IMR-90 (cell line): ENCODE measurements around the gene EML6. TPM values are rescaled to one million over a fixed set of nuclear protein-coding genes. Genes with fewer than 3 reads are reported as not detected.

Source experiments
- ATAC-seq: fragments of 200-7000 bp; cut with Tn5 transposase; 2 replicates; pipeline ENCODE4 v1.9.1; 2020; ENCODE audit warnings: low read depth, mild to moderate bottlenecking, moderate library complexity
- BruUV-seq: library from RNA; stranded (reverse); fragments of 400-500 nt; replicated peaks from 2 replicates; lab custom pipeline; 2021; lab: Mats Ljungman, UMichigan
- CTCF ChIA-PET: fragments of 300-600 bp; formaldehyde crosslinking; extraction: SDS; loops from one replicate; lab custom pipeline; 2021; ENCODE audit warnings: antibody characterized with exemption; lab: Yijun Ruan, JAX
- POLR2A ChIA-PET: fragments of 300-600 bp; sonication (Branson Sonifier 250); formaldehyde crosslinking; loops from one replicate; lab custom pipeline; 2022; ENCODE audit warnings: antibody characterized with exemption; ENCODE audit not compliant: unreplicated experiment; lab: Charles Lee
- DNase-seq: peaks from one replicate; pipeline ENCODE4 v3.0.0; 2013
- H2AFZ ChIP-seq: replicated peaks from 2 replicates; pipeline ENCODE3; 2013; ENCODE audit warnings: low read length, mild to moderate bottlenecking; ENCODE audit not compliant: poor library complexity
- H2AK5ac ChIP-seq: 2 replicates; pipeline ENCODE4 v1.6.1; 2013; ENCODE audit warnings: low read depth, low read length, inconsistent platforms
- H2AK9ac ChIP-seq: replicated peaks from 2 replicates; pipeline ENCODE3; 2013; ENCODE audit warnings: mild to moderate bottlenecking, low read depth, low read length, moderate library complexity; ENCODE audit not compliant: poor library complexity
- H2BK120ac ChIP-seq: 2 replicates; pipeline ENCODE4 v1.6.1; 2013; ENCODE audit warnings: low read depth, low read length, inconsistent platforms
- H2BK15ac ChIP-seq: 3 replicates; pipeline ENCODE4 v1.6.1; 2013; ENCODE audit warnings: low read depth, low read length, inconsistent platforms
- H2BK20ac ChIP-seq: 2 replicates; pipeline ENCODE4 v1.6.1; 2013; ENCODE audit warnings: low read depth, mild to moderate bottlenecking, inconsistent platforms, low read length, moderate library complexity
- H2BK5ac ChIP-seq: 2 replicates; pipeline ENCODE4 v1.6.1; 2013; ENCODE audit warnings: mild to moderate bottlenecking, low read depth, low read length, inconsistent platforms; ENCODE audit not compliant: poor library complexity, severe bottlenecking
- H3K14ac ChIP-seq: replicated peaks from 2 replicates; pipeline ENCODE4 v1.6.1; 2013; ENCODE audit warnings: low read depth, low read length, inconsistent platforms
- H3K18ac ChIP-seq: 2 replicates; pipeline ENCODE4 v1.6.1; 2013; ENCODE audit warnings: low read depth, low read length, control low read depth
- H3K23ac ChIP-seq: 2 replicates; pipeline ENCODE4 v1.6.1; 2013; ENCODE audit warnings: low read depth, low read length, inconsistent platforms
- H3K27ac ChIP-seq: 2 replicates; pipeline ENCODE4 v1.5.1; 2013; ENCODE audit warnings: mild to moderate bottlenecking, control low read depth, low read length; ENCODE audit not compliant: insufficient read depth
- H3K27me3 ChIP-seq: 2 replicates; pipeline ENCODE4 v1.6.1; 2013; ENCODE audit warnings: low read length; ENCODE audit not compliant: control insufficient read depth, insufficient read depth
- H3K36me3 ChIP-seq: 2 replicates; pipeline ENCODE4 v1.6.1; 2013; ENCODE audit warnings: low read length, mixed read lengths; ENCODE audit not compliant: control insufficient read depth, insufficient read depth
- H3K4ac ChIP-seq: 2 replicates; pipeline ENCODE4 v1.6.1; 2013; ENCODE audit warnings: low read depth, low read length, inconsistent platforms
- H3K4me1 ChIP-seq: 2 replicates; pipeline ENCODE4 v1.6.1; 2013; ENCODE audit warnings: low read length, mixed read lengths; ENCODE audit not compliant: control insufficient read depth, insufficient read depth
- H3K4me2 ChIP-seq: 2 replicates; pipeline ENCODE4 v1.6.1; 2013; ENCODE audit warnings: low read depth, mild to moderate bottlenecking, control low read depth, low read length, moderate library complexity
- H3K4me3 ChIP-seq: 2 replicates; pipeline ENCODE4 v1.5.1; 2013; ENCODE audit warnings: low read depth, mild to moderate bottlenecking, control low read depth, low read length, moderate library complexity; ENCODE audit not compliant: insufficient read depth
- H3K56ac ChIP-seq: 2 replicates; pipeline ENCODE4 v1.6.1; 2013; ENCODE audit warnings: low read length, inconsistent platforms; ENCODE audit not compliant: insufficient read depth; ENCODE audit errors: extremely low read depth
- H3K79me1 ChIP-seq, 2 experiments: 2 replicates each; pipeline ENCODE4 v1.6.1; 2013; ENCODE audit warnings: low read length in 2 of 2, inconsistent platforms in 1 of 2, low read depth in 1 of 2
- H3K9ac ChIP-seq: 2 replicates; pipeline ENCODE4 v1.6.1; 2013; ENCODE audit warnings: low read depth, low read length, control low read depth
- H3K9me1 ChIP-seq: 2 replicates; pipeline ENCODE4 v1.6.1; 2013; ENCODE audit warnings: low read length, inconsistent platforms; ENCODE audit not compliant: insufficient read depth
- H3K9me3 ChIP-seq: 2 replicates; pipeline ENCODE4 v1.6.1; 2013; ENCODE audit warnings: low read length; ENCODE audit not compliant: control insufficient read depth, insufficient read depth
- H4K20me1 ChIP-seq: 2 replicates; pipeline ENCODE4 v1.6.1; 2013; ENCODE audit warnings: low read length, inconsistent platforms; ENCODE audit not compliant: insufficient read depth
- H4K5ac ChIP-seq: 2 replicates; pipeline ENCODE4 v1.6.1; 2013; ENCODE audit warnings: mild to moderate bottlenecking, low read depth, low read length, control low read depth
- H4K8ac ChIP-seq, 2 experiments: 2 replicates each; pipeline ENCODE4 v1.6.1; 2013; ENCODE audit warnings: low read depth in 2 of 2, low read length in 2 of 2, control low read depth in 1 of 2, inconsistent platforms in 1 of 2
- H4K91ac ChIP-seq: 2 replicates; pipeline ENCODE4 v1.6.1; 2013; ENCODE audit warnings: low read depth, low read length, inconsistent platforms; ENCODE audit not compliant: insufficient read depth
- BHLHE40 ChIP-seq: fragments of 150-350 bp; IDR thresholded peaks from 2 replicates; pipeline ENCODE4 v1.6.1; 2016; ENCODE audit warnings: mild to moderate bottlenecking, low read depth, low read length
- CEBPB ChIP-seq: IDR thresholded peaks from 2 replicates; pipeline ENCODE4 v1.6.1; 2012; ENCODE audit warnings: low read depth, low read length, improper control_type of control experiment
- CHD1 ChIP-seq: IDR thresholded peaks from 2 replicates; pipeline ENCODE4 v1.6.1; 2012; ENCODE audit warnings: low read depth, low read length, improper control_type of control experiment
- CTCF ChIP-seq: conservative IDR thresholded peaks from 2 replicates; pipeline ENCODE4 v1.5.1; 2012; ENCODE audit warnings: mild to moderate bottlenecking, low read depth, low read length, improper control_type of control experiment
- ELK1 ChIP-seq: fragments of 150-350 bp; IDR thresholded peaks from 2 replicates; pipeline ENCODE4 v1.6.1; 2016; ENCODE audit warnings: low read depth, mild to moderate bottlenecking, low read length, moderate library complexity, borderline replicate concordance
- FOS ChIP-seq: fragments of 150-350 bp; IDR thresholded peaks from 2 replicates; pipeline ENCODE4 v1.6.1; 2016; ENCODE audit warnings: low read depth, low read length
- MAFK ChIP-seq: IDR thresholded peaks from 2 replicates; pipeline ENCODE4 v1.6.1; 2012; ENCODE audit warnings: low read depth, low read length, improper control_type of control experiment
- MAZ ChIP-seq: IDR thresholded peaks from 2 replicates; pipeline ENCODE4 v1.6.1; 2012; ENCODE audit warnings: low read depth, mild to moderate bottlenecking, low read length, improper control_type of control experiment, moderate library complexity, borderline replicate concordance
- MXI1 ChIP-seq: IDR thresholded peaks from 2 replicates; pipeline ENCODE4 v1.6.1; 2012; ENCODE audit warnings: low read depth, mild to moderate bottlenecking, low read length, moderate library complexity, borderline replicate concordance
- NFE2L2 ChIP-seq: fragments of 150-350 bp; IDR thresholded peaks from 2 replicates; pipeline ENCODE4 v1.6.1; 2016; ENCODE audit warnings: low read depth, mild to moderate bottlenecking, low read length
- POLR2A ChIP-seq: IDR thresholded peaks from 2 replicates; pipeline ENCODE4 v1.6.1; 2012; ENCODE audit warnings: mild to moderate bottlenecking, low read depth, low read length
- RAD21 ChIP-seq: IDR thresholded peaks from 2 replicates; pipeline ENCODE4 v1.6.1; 2012; ENCODE audit warnings: low read length, improper control_type of control experiment
- RCOR1 ChIP-seq: IDR thresholded peaks from 2 replicates; pipeline ENCODE4 v1.6.1; 2012; ENCODE audit warnings: mild to moderate bottlenecking, low read length, improper control_type of control experiment; ENCODE audit not compliant: insufficient replicate concordance
- RFX5 ChIP-seq: IDR thresholded peaks from 2 replicates; pipeline ENCODE4 v1.8.0; 2012; ENCODE audit warnings: low read depth, mild to moderate bottlenecking, low read length, moderate library complexity
- SMC3 ChIP-seq: fragments of 150-350 bp; IDR thresholded peaks from 2 replicates; pipeline ENCODE4 v1.6.1; 2016; ENCODE audit warnings: low read depth, mild to moderate bottlenecking, antibody characterized with exemption, low read length, moderate library complexity
- USF2 ChIP-seq: fragments of 150-350 bp; IDR thresholded peaks from 2 replicates; pipeline ENCODE4 v1.6.1; 2017; ENCODE audit warnings: mild to moderate bottlenecking, antibody characterized with exemption, low read length, low read depth
- WGBS, 2 experiments: methylation state at CpG; one replicate each; pipeline versions ENCODE4 v1.1.5 to v1.1.7; 2013; ENCODE audit warnings: missing lambda C conversion rate in 2 of 2; ENCODE audit not compliant: insufficient read length in 1 of 2; ENCODE audit errors: extremely low coverage in 2 of 2; 5-methylcytosine and 5-hydroxymethylcytosine counted together
- dilution Hi-C: fragments of 300-500 bp; cut with HindIII; formaldehyde crosslinking; loops from one replicate; pipeline ENCODE4 v1.14.3; 2018; ENCODE audit warnings: low sequenced_read_pairs; ENCODE audit not compliant: unreplicated experiment
- in situ Hi-C: fragments of 300-500 bp; cut with MboI; formaldehyde crosslinking; loops from 3 replicates; pipeline ENCODE4 v1.14.3; 2019; ENCODE audit warnings: low sequenced_read_pairs, inconsistent platforms, mixed read lengths
- intact Hi-C: fragments of 100-400 bp; cut with micrococcal nuclease; formaldehyde crosslinking; loops from 2 replicates; pipeline ENCODE4 v1.10.0; 2022
- polyA plus RNA-seq, 3 experiments: library from polyadenylated mRNA; depleted of rRNA; stranded (reverse); fragments of >200 nt; gene quantifications; 2 replicates each; pipeline ENCODE4 v1.2.3, GENCODE V29; 2012; ENCODE audit warnings: low replicate concordance in 1 of 3
- total RNA-seq: library from RNA; depleted of rRNA; stranded (reverse); fragments of >200 nt; gene quantifications from 2 replicates; pipeline ENCODE4 v1.2.3, GENCODE V29; 2012

The EML6 gene
- total and polyA plus RNA-seq, 2 of the 4 experiments (the other 2 are of a cell fraction) = 0.18 to 0.19 TPM

GRCh38 chr2:54871457-54872107 is 148.1 kb downstream of the EML6 start:
- H3K4ac ChIP-seq = no peak overlapping the region
- DNase-seq (peak; percentile 45), ATAC-seq (no peak; the same call in 1 of the 2 replicates)
- no peak overlapping the region for H3K4me2 ChIP-seq
- no peak overlapping the region for H2BK20ac ChIP-seq
- H3K4me3 ChIP-seq = no peak overlapping the region
- dilution Hi-C loops (no loop called here), intact Hi-C loops (no loop called here), in situ Hi-C loops (no loop called here)
- no peak overlapping the region for H3K27ac ChIP-seq
- H3K27me3 ChIP-seq = peaks cover 9% of the 10 kb centered on the region
- TF ChIP-seq CTCF = no peak
- TF ChIP-seq RFX5 = no peak
- no peak for TF ChIP-seq POLR2A
- TF ChIP-seq MAFK = no peak
- no peak for TF ChIP-seq ELK1
- no peak for TF ChIP-seq RAD21
- no peak for TF ChIP-seq USF2
- TF ChIP-seq FOS = no peak
- TF ChIP-seq MXI1 = no peak
- no peak for TF ChIP-seq SMC3
- TF ChIP-seq RCOR1 = no peak
- no peak for TF ChIP-seq NFE2L2
- no peak for TF ChIP-seq CEBPB
- TF ChIP-seq BHLHE40 = no peak
- TF ChIP-seq CHD1 = no peak
- no peak for TF ChIP-seq MAZ
- no TSS peak for BruUV-seq
- no peak overlapping the region for H2BK120ac ChIP-seq
- no peak overlapping the region for H2BK5ac ChIP-seq
- no peaks in the 10 kb centered on the region for H3K4me1 ChIP-seq
- H2AK9ac ChIP-seq = no peak overlapping the region
- H4K20me1 ChIP-seq = no peaks in the 10 kb centered on the region
- no peaks in the 10 kb centered on the region for H3K36me3 ChIP-seq
- no peak overlapping the region for H3K18ac ChIP-seq
- H4K91ac ChIP-seq = no peak overlapping the region
- no peak overlapping the region for H3K23ac ChIP-seq
- POLR2A ChIA-PET = no interaction called here
- H3K9ac ChIP-seq = no peak overlapping the region
- H3K9me3 ChIP-seq = no peaks in the 10 kb centered on the region
- H2AK5ac ChIP-seq = no peak overlapping the region
- WGBS, 2 experiments = 96% methylated on average over 8 of the region's 13 CpGs; no CpG with 5 or more reads in 1 of the 2 experiments
- H2AFZ ChIP-seq = no peak overlapping the region
- no peak overlapping the region for H3K14ac ChIP-seq
- no peaks in the 10 kb centered on the region for H3K79me1 ChIP-seq
- CTCF ChIA-PET = no interaction called here
- no peak overlapping the region for H4K8ac ChIP-seq
- no peak overlapping the region for H4K5ac ChIP-seq
- no peaks in the 10 kb centered on the region for H3K9me1 ChIP-seq
- H2BK15ac ChIP-seq = no peak overlapping the region
- no peak overlapping the region for H3K56ac ChIP-seq
